ENCODE measurements around the gene MAP1S.

- TF ChIP-seq CTCF (conservative IDR thresholded peaks at IDR 0.05 in 1 of 2, IDR thresholded peaks at IDR 0.05 in 1 of 2; ENCODE audit: extremely low read depth in 1 of 2, insufficient read depth in 1 of 2, low read depth in 1 of 2, low read length in 2 of 2) (no peak), EZH2 (IDR thresholded peaks at IDR 0.05; ENCODE audit: borderline replicate concordance, low read length) (no peak)
Observed at GRCh38 chr19:17734146-17734545, 14.9 kb downstream of the MAP1S start.
